ENCODE results near the gene RHEX. TPM values are rescaled to one million over a fixed set of nuclear protein-coding genes. Genes with fewer than 3 reads are reported as not detected.

Gene RHEX
- total RNA-seq, 1 donor from 2014 or later: not detected

Other genes starting within 250 kb of the RHEX start
- gene SLC41A1, start 240.0 kb upstream of the RHEX start, total RNA-seq: 19.8 and 19.9 TPM in 2 replicates
- gene PM20D1, start 203.0 kb upstream of the RHEX start, total RNA-seq: 0.34 and 0.78 TPM in 2 replicates
- not detected in 2 replicates for gene SLC26A9, start 109.7 kb upstream of the RHEX start, total RNA-seq
- gene RAB7B, start 49.8 kb upstream of the RHEX start, total RNA-seq: not detected in 2 replicates
- not detected in 2 replicates for gene CTSE, start 29.3 kb upstream of the RHEX start, total RNA-seq
- gene AVPR1B, start 64.2 kb downstream of the RHEX start, total RNA-seq: not detected in 2 replicates
- gene FAM72A, start 149.7 kb downstream of the RHEX start, total RNA-seq: 22.1 and 24.7 TPM in 2 replicates
- 147 and 159 TPM in 2 replicates for gene SRGAP2, start 150.4 kb downstream of the RHEX start, total RNA-seq